DMS 273 (cell line): ENCODE data around the gene BSN.

ENCODE experiments used
- DNase-seq: peaks from one replicate; lab custom pipeline; 2025; ENCODE audit not compliant: unreplicated experiment; lab: John Stamatoyannopoulos, UW

BSN gene

DNA sequence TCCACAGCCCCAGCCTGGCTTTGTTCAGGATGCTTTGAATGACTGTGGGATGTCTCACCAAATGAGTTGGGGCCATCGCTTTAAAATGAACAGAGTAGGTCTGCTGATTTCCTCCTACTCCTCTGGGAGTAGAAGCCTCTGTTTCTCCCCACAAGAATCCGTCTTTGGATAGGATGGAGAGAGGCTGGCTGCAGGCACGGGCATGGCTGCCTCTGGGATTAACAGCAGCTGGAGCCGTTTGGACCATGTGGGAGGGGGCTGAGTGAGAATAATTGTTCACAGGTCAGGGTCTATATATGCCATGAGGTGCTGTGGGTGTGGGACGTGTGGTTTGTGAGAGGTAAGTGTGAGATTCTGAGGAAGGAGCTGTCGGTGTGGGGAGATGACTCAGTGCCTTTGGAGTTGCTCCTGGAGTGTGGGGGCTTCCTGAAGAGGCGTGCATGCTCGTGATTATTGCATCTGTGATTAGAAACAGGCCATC, 71.9 kb downstream of the BSN start:
- DNase-seq: no peak

DNA sequence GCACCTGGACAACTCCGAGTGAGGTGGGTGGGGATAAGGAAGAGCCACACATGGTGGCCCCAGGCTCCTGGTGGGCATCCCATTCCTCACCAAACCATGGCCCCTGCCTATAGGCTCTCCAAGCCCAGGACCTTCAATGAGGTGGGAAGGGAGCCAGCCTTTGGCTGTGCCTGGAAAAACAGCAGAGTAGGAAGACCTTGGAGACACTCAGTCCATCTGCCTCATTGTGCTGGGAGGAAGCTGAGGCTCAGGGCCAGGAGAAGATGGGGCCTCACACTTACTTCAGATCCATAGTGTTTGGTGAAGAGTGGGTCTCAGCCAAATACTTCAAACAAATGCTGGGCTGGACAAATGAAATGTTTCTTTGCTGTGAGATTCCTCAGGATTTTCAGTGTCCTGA, 72.5 kb downstream of the BSN start:
- no peak for DNase-seq

DNA sequence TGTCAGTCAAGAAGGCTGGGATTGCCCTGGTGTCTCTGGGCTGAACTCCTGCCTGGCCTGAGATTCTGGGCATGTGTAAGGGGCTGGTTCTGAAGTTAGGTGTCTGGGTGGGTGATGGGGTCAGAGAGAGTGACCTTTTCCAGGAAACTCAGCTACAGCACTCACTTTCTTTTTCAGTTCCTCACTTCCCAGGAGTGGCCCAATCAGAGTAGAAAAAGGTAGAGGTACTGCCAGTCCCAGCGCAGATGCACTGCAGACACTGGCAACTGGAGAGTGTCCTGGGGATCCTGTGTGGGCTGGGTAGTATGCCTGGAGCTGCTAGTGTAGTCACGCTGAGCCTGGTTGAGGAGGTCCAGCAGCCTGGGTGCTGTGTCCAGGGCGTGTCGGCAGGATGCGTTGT, 73.4 kb downstream of the BSN start:
- no peak for DNase-seq

DNA sequence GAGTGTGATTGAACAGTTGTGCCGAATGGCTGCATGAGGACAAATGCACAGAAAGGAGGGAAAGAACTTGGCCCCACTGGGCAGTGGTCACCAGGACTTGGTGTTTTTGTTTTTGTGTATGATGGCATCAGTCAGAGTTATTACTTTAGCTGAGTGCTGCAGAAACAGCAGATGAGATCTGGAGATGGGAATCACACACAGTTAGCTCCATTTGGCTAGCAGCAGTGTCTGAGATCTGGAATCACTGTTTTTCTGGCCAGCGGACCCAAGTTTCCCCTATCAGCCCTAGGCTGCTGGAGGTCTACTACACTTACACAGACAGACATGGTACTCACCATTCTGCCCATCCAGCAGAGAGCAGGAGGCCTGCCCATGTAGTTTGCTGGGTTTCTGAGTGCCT, 74.0 kb downstream of the BSN start:
- DNase-seq: no peak

DNA sequence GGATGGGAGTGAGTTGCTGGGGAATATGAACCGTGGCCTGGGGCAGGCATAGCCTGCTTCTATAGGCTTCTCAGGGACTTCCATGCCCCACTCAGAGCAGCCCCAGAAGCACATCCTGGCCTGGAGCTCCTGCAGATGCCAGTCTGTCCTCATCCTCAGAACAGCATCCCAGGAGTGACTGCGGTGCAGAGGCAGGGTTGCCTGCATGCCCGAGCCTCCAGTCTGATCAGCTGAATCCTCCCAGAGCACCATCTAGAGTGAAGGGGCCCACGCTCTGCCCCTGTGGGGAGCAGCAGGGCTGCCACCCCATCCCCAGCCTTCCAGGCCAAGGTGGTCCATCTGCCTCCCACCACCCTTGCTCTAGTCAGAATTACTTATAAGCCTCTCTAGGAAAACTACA, 75.2 kb downstream of the BSN start:
- DNase-seq: no peak

DNA sequence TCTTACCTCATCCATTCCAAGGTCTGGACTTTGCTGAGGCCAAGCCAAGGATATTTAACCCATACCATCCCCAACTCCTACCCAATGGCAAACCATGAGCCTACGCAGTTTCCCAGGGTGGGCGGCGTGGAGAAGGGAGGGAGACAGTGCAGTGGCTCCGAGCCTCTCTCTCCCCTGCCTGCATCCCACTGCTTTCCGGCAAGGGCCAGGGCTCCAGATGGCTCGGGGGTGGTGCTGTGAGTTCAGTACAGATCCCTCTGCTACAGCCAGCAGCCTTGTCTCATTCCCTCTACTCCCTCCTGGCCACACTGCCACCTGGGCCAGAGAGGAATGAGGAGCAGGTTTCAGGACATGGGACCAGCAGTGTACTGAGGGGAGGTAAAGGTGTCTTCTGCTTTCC, 75.6 kb downstream of the BSN start:
- DNase-seq: peak; percentile 67

DNA sequence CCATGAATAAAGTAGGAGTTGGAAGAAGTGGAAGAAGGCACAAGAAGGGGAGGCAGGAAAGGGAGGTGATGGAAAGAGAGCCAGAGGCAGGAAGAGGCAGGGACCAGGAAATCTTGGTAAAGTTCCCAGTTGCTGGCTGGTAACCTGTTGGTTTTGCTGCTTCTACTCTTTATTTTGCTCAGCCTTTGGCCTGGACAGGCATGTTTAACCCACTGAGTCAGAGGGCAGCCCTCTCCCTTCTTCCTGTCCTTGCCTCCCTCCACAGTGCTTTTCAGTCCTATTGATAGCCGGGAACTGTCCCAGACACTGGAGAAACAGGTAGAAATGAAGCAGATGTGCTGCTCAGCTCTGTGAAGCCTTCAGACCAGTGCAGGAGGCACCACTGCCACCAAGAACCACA, 76.5 kb downstream of the BSN start:
- DNase-seq: no peak

DNA sequence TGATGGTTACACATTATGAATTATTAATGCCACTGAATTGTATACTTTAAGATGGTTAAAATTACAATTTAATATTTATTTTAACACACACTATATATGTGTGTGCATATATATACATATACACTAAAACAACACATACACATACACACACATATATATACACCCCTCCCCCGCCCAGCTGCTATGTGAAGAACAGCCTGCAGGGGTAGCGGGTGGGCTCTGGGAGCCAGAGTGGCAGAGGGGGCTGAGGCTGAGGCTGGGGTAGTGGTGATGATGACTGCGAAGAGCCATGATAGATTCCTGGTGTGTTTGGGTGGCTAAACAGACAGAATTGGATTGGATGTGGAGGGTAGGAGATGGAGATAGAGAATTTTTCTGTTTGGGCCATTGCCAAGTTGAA, 80.5 kb downstream of the BSN start:
- DNase-seq: peak; percentile 23

DNA sequence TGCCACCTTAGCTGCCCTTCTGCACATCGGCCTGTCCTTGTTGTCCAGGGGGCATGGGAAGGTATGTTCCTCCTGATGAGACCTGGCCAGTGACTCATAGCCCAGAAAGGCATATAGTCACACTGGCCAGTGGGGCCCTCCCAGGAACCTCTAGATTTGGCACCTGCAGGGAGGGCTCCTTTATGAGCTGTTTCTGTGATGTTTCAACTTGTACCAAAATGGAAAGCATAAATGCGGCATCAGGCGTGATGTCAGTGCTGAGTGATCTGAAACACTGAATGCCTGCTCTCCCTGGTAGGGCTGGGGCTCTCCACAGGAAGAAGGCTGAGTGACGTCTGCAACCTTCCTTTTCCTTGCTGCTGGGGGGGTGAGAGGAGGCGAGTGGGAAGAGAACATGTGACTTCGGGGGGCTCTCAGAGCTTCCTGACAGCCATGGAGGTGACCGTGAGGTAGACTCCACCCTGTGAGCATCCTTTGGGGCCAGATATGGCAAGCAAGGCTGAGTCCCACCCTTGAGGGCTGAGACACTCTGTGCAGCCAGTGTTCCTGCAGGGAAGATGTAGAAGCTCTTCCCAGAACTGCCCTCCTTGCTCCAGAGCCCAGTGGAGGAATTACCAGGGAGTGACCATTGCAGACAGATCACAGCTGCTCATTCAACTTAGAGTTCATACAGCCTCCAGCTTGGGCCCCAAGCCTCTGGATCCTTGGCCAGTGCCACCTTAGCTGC, 82.8 kb downstream of the BSN start:
- DNase-seq: no peak

DNA sequence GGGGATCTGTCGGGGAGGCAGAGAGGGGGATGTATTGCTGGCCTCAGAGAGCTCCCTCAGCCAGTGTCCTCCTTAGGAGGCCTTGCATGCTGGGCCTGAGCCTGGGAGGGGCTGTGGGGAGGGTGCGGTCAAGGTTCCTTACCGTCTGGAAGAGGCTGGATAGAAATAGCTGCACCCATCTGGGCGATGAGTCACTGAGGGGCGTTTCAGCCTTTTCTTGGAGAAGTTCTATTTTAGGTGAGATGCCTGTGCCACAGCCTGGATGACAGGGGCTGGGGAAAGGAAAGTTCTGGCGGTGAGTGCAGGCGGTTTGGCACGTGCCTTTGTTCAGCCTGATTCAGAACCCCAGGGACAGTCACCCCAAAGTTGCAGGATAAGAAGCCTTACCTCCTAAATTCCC, 84.2 kb downstream of the BSN start:
- DNase-seq: peak; percentile 14

DNA sequence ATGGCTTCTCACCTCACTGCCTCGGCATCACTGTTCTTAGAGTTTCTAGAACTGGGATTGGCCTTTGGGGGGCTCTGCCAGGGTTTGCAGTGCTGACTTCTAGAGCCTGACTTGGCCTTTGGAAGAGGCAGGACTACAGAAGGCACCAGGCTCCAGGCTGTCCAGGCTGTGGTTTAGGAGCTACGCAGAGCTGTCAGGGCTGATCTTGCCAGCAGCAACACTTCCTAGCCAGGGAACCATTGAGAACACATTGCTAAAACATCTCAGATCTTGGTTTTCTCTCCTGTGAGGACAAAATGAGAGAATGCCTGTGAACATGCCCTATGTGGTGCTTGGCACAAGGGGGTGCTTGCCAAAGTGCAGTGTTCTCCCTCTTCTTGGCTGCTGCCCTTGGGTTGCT, 85.3 kb downstream of the BSN start:
- no peak for DNase-seq

DNA sequence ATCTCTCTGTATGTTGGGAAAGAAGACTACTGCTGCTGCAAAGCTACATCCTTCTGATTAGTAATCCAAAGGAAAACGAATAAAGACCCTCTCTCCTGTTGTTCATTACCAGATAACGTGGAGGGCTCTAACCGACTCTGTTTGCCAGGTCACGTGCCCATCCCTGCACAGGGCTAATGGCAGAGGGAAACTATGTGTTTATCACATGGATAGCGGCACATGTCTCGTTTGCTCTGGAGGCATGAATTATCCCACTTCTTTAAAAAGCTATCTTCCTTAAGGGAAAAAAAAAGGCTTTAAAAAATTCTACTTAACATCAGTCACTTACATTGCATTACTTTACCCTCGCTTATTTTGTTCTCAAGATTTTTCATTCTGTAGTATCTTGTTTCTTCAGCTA, 87.0 kb downstream of the BSN start:
- DNase-seq: no peak

DNA sequence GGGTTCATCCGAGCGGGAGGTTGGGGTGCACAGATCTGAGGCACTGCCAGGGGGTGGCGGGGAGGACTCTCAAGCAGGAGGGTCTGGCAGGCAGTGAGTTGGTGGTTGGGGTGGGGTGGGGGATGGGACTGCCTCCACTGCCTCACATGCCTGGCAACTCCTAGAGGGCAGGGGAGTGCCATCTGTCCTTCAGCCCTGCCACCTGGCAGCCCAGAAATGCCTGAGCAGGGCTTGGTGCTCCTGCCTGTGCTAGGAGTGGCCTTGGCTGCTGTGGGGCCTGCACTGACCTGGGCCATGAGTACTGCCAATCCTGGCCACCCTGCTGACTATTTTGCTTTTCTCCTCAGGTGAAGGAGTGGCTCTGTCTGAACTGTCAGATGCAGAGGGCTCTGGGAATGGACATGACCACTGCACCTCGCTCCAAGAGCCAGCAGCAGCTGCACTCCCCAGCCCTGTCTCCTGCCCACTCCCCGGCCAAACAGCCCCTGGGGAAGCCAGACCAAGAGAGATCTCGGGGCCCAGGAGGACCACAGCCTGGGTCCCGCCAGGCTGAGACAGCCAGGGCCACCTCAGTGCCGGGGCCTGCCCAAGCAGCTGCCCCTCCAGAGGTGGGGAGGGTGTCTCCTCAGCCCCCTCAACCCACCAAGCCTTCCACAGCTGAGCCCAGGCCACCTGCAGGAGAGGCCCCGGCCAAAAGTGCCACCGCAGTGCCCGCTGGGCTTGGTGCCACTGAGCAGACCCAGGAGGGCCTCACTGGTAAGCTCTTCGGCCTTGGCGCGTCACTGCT, 87.8 kb downstream of the BSN start:
- peak; percentile 29 for DNase-seq

DNA sequence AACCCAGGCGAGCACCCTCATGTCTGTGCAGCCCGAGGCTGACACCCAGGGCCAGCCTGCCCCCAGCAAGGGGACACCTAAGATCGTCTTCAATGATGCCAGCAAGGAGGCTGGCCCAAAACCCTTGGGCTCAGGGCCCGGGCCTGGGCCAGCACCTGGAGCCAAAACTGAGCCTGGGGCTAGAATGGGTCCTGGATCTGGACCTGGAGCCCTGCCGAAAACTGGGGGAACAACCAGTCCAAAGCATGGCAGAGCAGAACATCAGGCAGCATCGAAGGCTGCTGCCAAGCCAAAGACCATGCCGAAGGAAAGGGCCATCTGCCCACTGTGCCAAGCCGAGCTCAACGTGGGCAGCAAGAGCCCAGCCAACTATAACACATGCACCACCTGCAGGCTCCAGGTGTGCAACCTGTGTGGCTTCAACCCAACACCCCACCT, 88.5 kb downstream of the BSN start:
- DNase-seq: no peak

DNA sequence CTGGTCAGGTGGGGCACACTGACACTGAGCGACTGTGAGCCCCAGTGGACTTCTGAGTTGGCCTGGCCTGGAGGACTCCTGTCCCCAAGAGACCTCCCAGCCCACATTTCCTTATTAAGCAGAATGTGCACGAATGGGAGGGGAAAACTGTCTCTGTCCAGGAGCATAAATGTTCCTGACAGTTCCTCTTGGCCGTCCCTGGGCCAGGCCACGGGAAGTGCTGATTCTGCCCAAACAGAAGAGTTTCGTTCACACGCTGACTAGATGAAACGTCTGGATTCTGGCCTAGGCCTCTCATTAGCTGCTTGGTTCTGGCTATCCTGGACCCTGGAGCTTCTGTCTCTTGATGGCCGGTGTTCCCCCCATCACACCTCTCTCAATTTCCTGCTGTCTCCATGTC, 90.4 kb downstream of the BSN start:
- no peak for DNase-seq

DNA sequence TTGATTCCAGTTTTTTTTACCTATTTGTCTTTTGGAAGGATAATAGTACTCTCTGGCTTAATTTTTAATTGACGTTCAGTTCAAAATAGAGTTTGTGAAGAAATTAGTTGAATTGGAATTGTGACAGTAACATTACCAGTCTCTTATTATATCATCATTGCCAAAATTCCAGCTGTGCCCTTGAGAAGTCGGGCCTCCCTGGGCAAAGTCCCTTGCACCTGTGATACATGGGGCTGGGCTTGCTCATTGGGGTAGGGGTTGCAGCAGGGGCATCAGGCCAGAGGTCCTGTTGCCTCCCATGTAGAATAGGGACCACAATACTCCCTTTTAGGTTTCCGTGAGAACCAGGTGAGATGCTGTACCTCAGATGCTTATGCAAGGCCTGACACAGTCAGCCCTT, 92.0 kb downstream of the BSN start:
- DNase-seq: no peak

DNA sequence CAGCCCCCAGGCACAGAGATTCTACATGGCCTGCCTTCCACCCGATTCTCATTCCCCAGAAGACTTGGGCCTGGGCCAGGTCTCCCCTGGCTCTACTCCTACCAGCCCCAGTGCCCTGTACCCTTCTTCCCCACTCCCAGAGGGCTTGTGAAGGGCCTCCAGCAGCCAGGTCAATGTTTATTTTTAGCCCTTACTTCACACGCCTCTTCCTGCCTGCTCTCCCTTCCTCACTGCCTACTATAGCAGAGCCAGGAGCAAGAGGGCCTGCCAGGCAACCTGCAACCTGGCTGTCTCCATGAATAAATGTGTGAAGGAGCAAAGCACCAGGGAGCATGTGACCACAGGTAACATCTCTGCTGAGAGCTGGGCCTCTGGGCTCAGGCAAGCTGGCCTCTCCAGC, 93.5 kb downstream of the BSN start:
- no peak for DNase-seq

DNA sequence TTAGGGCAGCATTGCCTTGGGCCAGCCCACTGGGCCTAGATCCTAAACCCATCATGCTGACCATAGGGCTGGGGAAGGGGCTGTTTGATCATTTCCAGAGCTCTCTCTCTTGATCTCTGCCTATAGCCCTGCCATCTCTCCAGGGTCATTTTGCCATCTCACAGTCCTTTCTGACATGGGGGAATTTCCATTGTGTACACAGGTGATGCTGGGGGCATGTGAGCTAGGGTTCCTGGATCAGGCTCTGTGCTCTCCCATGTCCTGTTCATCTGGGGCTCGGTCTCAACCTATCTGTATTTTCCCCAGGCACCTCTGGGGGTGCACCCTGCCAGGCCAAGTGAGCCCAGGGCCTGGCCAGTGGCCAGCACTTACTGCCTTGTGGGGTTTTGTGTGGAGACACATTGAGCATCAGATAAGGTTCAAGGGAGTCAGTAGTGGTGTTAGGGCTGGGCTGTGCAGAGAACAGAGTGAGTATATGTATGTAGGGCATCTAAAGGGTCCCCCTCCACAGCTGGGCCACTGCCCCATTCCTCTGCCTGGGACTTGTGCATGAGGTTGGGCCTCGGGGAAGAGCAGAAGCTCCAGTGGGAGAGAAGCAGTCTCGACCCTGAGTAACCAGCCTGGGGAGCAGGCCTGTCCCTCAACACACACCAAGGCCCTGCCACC, 94.2 kb downstream of the BSN start:
- DNase-seq: no peak

DNA sequence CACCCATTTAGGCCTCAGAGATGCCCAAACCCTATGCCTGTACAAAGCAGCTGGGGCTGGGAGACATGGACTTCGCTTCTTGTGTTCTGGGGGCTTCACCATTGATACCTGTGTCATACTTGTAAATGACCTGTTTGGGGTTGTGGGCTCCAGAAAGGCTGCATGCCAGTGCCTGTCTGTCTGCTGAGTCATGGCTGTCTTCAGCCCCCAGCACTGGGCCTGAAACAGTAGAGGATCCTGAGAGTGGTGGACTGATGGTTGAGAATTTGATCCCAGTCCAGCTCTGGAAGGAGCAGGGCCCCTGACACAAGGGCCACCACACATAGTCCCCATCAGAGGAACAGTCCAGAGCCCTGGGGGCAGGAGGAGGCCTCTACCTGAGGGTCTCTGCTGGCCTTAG, 95.3 kb downstream of the BSN start:
- no peak for DNase-seq

DNA sequence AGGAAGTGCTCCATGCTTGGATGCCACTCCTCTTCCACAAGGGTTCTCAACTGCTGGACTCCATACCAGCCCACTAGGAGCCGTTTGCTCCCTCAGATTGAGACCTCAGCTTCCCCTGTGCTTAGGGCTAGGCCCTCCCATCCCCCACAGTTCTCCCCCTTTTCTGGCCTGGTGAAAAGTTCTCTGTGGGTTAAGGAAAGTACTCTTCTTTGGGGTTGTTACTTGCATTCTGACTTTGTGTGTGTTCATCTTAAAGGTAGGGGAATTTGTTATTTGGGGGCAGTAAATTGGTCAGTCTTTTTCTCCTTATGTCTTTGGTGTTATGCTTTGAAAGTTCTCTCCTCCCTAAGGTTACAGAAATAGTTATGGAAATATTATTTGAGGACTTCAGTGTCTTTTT, 95.9 kb downstream of the BSN start:
- DNase-seq: no peak

DNA sequence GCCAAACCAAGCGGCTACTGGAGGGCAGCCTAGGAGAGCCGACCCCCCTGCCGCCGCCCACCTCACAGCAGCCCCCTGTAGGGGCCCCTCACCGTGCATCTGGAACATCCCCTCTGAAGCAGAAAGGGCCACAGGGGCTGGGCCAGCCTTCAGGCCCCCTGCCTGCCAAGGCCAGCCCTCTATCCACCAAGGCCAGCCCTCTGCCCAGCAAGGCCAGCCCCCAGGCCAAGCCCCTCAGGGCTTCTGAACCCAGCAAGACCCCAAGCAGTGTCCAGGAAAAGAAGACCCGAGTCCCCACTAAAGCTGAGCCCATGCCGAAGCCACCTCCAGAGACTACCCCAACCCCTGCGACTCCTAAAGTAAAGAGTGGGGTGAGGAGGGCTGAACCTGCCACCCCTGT, 96.4 kb downstream of the BSN start:
- DNase-seq: no peak
